Stimulated activated CD8-positive, alpha-beta memory T cell treated with anti-CD3 and anti-CD28 coated beads, Interleukin-12 subunit alpha, Interleukin-12 subunit beta, amount 100 ng/mL, for 24 hours (primary cell): ENCODE measurements around the gene INPP5B.

Source experiments
- DNase-seq: peaks from one replicate; pipeline ENCODE4 v3.0.0-alpha.2; 2020; ENCODE audit errors: extremely low read depth

Gene INPP5B

DNA sequence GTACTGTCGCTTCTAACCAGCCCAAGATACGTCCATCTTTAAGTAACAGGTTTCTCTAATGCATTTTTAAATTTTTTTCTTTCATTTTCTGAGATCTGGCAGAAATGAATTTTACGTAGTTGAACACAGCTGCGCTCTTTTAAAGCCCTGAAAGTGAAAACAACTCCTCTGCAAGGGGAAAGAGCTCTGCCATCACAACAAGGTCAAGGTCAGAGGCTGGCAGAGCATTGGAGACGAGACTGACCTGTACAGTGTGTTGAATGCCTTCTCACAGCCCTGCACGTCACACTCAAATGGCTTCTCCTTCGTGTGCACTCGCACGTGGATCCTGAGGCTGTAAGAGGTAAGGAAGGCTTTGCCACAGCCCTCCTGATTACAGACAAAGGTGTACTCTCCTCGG lies 107.2 kb downstream of the INPP5B start:
- no peak for DNase-seq

GRCh38 chr1:37836788-37837187 lies 110.1 kb downstream of the INPP5B start:
- no peak for DNase-seq

GRCh38 chr1:37831809-37832208 lies 115.0 kb downstream of the INPP5B start:
- no peak for DNase-seq

DNA sequence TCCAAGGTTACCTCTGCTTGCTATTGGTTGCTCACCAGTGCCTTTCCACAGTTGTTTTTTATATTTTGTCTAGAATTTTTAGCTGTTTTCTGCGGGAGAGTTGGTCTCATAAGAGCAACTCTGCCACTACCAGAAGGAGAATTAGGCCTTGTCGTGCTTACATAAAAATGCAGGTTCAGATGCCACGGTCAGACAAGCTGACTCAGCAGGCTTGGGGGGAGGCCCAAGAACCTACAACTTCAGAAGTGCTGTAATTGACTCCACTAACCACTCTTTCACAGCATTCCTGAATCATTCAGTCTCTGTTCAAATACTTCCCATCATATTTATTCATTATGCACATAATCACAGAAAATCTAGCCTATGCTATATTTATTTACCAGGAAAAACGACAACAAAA lies 115.7 kb downstream of the INPP5B start:
- no peak for DNase-seq

GRCh38 chr1:37828410-37829074 lies 118.3 kb downstream of the INPP5B start:
- DNase-seq: no peak

GRCh38 chr1:37825506-37825905 lies 121.3 kb downstream of the INPP5B start:
- no peak for DNase-seq

DNA sequence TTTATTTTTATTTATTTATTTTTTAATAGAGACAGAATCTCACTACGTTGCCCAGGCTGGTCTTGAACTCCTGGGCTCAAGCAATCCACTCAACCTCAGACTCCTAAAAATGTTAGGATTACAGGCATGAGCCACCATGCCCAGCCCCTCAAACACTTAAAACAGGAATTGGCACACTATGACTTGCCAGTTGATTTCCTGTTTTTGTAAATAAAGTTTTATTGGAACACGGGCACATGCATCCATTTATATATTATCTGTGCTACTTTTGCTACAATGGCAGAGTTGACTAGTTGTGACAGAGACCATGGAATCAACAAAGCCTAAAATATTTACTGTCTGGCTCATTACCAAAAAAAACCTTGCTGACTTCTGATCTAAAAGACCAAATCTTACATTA lies 122.9 kb downstream of the INPP5B start:
- DNase-seq: no peak

DNA sequence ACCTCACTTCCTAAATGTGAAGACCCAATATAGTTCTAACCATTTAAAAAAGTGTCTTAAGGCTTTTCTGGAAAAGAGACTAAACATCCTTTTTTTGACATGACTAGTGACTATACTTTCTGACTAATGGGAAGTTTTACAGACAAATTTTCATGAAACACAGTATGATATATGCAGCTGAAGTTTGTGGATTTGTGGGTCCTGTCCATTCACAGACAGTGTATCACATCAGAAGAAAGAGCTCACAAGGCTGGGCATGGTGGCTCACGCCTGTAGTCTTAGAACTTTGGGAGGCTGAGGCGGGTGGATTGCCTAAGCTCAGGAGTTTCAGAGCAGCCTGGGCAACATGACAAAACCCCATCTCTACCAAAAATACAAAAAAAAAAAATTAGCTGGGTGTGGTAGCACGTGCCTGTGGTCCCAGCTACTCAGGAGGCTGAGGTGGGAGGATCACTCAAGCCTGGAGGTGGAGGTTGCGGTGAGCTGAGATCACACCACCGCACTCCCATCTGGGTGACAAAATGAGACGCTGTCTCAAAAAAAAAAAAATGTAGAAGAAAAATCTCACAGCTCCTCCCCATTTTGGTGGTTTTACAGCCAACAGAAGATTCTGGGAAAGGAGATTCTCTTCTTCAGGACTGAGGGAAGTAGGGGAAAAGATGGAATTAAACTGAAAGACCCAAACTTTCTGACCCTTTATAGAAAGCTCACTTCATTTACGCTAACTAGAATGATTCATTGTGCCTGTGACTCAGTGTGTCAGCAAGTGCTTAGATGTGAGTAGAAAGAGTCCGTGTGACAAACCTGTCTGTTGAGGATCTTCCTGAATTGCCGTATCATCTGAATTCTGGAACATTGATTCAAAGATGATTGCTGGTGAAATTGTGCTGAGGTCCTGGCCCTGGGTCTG lies 123.7 kb downstream of the INPP5B start:
- no peak for DNase-seq

- no peak for DNase-seq
Measured at GRCh38 chr1:37821481-37821880, 125.4 kb downstream of the INPP5B start.

- DNase-seq: no peak
Measured at GRCh38 chr1:37817481-37817880, 129.4 kb downstream of the INPP5B start.

DNA sequence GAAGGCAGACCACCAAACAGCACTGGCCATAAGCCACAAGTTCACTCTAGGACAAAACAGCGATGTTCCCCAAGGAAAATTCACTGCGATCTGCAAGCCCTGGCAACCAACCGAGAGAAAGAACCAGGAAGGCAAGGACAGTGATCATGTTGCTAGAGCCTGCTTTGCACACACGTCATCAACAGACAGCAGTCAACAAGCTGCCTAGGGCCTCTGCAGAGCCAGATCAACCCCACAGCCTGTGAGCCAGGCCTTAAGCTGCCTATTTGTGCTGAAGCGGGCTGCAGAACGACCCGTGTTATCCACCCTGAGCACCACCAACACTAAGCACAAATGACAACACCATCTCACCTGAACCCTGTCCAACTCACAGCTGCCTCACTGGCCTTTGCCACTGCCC lies 132.6 kb downstream of the INPP5B start:
- DNase-seq: no peak

DNA sequence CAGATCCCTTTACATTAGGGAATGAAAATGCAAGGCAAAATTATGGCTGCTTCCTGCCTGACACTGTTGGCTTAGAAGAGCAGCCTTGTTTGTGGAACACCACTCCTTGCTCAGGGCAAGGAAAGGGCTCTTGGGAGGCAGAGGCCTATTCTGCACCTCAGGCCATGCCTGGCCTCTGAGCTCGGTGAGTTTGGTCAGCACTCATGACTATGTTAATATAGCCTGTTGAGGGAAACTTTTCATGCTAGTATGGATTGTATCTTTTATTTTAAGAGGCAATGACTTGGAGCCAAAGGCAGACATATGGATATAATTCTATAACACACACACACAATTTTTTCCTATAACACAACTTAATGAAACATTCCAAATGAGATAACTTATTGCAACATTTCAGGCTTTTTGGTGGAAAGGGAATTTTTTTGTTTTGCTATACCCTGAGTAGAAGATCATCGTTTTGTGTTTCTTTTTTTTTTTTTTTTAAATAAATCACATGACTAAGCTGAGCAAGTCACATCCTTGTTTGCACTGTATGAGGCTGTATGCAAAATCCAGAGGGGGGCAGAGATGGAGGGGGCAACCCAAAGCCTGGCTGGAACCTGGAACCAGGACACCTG lies 133.2 kb downstream of the INPP5B start:
- no peak for DNase-seq

GRCh38 chr1:37811027-37811655 lies 135.7 kb downstream of the INPP5B start:
- DNase-seq: no peak
